SIG-M5 (cell line): ENCODE results near the gene LRP2.

Experiments
- DNase-seq: peaks from one replicate; lab custom pipeline; 2025; lab: John Stamatoyannopoulos, UW

LRP2 gene

GRCh38 chr2:169240405-169240804, 121.9 kb downstream of the LRP2 start:
- no peak for DNase-seq

- no peak for DNase-seq
Measured at GRCh38 chr2:169237939-169238338, 124.4 kb downstream of the LRP2 start.

- no peak for DNase-seq
Measured at GRCh38 chr2:169237286-169237685, 125.0 kb downstream of the LRP2 start.

- DNase-seq: no peak
Measured at GRCh38 chr2:169232551-169233154, 129.7 kb downstream of the LRP2 start.

- no peak for DNase-seq
Measured at GRCh38 chr2:169230204-169230603, 132.1 kb downstream of the LRP2 start.

GRCh38 chr2:169229590-169229989, 132.7 kb downstream of the LRP2 start:
- no peak for DNase-seq

GRCh38 chr2:169225906-169226305, 136.4 kb downstream of the LRP2 start:
- no peak for DNase-seq

GRCh38 chr2:169225233-169225750, 137.0 kb downstream of the LRP2 start:
- DNase-seq: no peak

- no peak for DNase-seq
Measured at GRCh38 chr2:169222665-169223064, 139.7 kb downstream of the LRP2 start.

- no peak for DNase-seq
Measured at GRCh38 chr2:169221745-169222369, 140.5 kb downstream of the LRP2 start.

- no peak for DNase-seq
Measured at GRCh38 chr2:169210917-169211316, 151.4 kb downstream of the LRP2 start.

GRCh38 chr2:169208026-169208425, 154.3 kb downstream of the LRP2 start:
- DNase-seq: no peak

GRCh38 chr2:169205176-169205575, 157.2 kb downstream of the LRP2 start:
- DNase-seq: no peak

GRCh38 chr2:169203952-169204351, 158.4 kb downstream of the LRP2 start:
- no peak for DNase-seq

- DNase-seq: no peak
Measured at GRCh38 chr2:169200756-169201155, 161.6 kb downstream of the LRP2 start.

- DNase-seq: no peak
Measured at GRCh38 chr2:169193618-169194017, 168.7 kb downstream of the LRP2 start.

- no peak for DNase-seq
Measured at GRCh38 chr2:169190197-169190775, 172.0 kb downstream of the LRP2 start.

- DNase-seq: no peak
Measured at GRCh38 chr2:169189132-169189531, 173.2 kb downstream of the LRP2 start.

- no peak for DNase-seq
Measured at GRCh38 chr2:169185711-169186110, 176.6 kb downstream of the LRP2 start.

GRCh38 chr2:169184074-169184473, 178.3 kb downstream of the LRP2 start:
- no peak for DNase-seq

- DNase-seq: no peak
Measured at GRCh38 chr2:169182573-169182972, 179.8 kb downstream of the LRP2 start.

GRCh38 chr2:169178804-169179390, 183.4 kb downstream of the LRP2 start:
- DNase-seq: no peak

- DNase-seq: no peak
Measured at GRCh38 chr2:169178364-169178763, 184.0 kb downstream of the LRP2 start.
